Upper lobe of right lung (tissue), 1 donor: ENCODE data around the gene SERPINA4. TPM values are rescaled to one million over a fixed set of nuclear protein-coding genes. Genes with fewer than 3 reads are reported as not detected.
A peak's percentile ranks its signal among the peaks of the same experiment; 100 is the strongest.

Source experiments
- ATAC-seq: fragments of 200-7000 bp; cut with Tn5 transposase; one replicate; pipeline ENCODE4 v1.9.1; 2020; ENCODE audit warnings: mild to moderate bottlenecking, moderate library complexity
- DNase-seq: peaks from one replicate; pipeline ENCODE4 v3.0.0-alpha.2; 2020
- H3K27ac ChIP-seq: fragments of 200-600 bp; one replicate; pipeline ENCODE4 v1.8.0; 2022
- H3K27me3 ChIP-seq: fragments of 200-600 bp; one replicate; pipeline ENCODE4 v1.8.0; 2022; ENCODE audit warnings: mild to moderate bottlenecking
- H3K36me3 ChIP-seq: fragments of 200-600 bp; one replicate; pipeline ENCODE4 v1.8.0; 2022
- H3K4me1 ChIP-seq: fragments of 200-600 bp; one replicate; pipeline ENCODE4 v1.8.0; 2022
- H3K4me3 ChIP-seq: fragments of 200-600 bp; one replicate; pipeline ENCODE4 v1.8.0; 2022; ENCODE audit warnings: mild to moderate bottlenecking
- H3K9me3 ChIP-seq: fragments of 200-600 bp; one replicate; pipeline ENCODE4 v1.8.0; 2022
- CTCF ChIP-seq: fragments of 200-600 bp; IDR thresholded peaks from one replicate; pipeline ENCODE4 v1.8.0; 2022; ENCODE audit warnings: antibody characterized with exemption
- intact Hi-C: fragments of 100-400 bp; cut with DNase I; formaldehyde crosslinking; loops from one replicate; pipeline ENCODE4 v1.11.0; 2022
- total RNA-seq: library from RNA; stranded (reverse); fragmentation: NEBNext Ultra II Directional; extraction: Animal tissue kit (Norgen Biotek cat#: 25700); gene quantifications from one replicate; pipeline ENCODE4 v1.2.1, GENCODE V29; 2021
- donor health status: DM: no; HTN: yes; CAD: no; lungs with severe emphysema.

The SERPINA4 gene
- total RNA-seq, 1 donor from 2014 or later = not detected

- intact Hi-C loops = no loop called here
- no peak for ATAC-seq
- no peaks in the 10 kb centered on the region for H3K36me3 ChIP-seq
- no peaks in the 10 kb centered on the region for H3K4me1 ChIP-seq
- H3K27me3 ChIP-seq = no peaks in the 10 kb centered on the region
- H3K4me3 ChIP-seq = no peak overlapping the region
- no peak for TF ChIP-seq CTCF
- no peaks in the 10 kb centered on the region for H3K9me3 ChIP-seq
- peak; percentile 51 for DNase-seq
- H3K27ac ChIP-seq = no peak overlapping the region
These were observed 17.7 kb upstream of the SERPINA4 start for GRCh38 chr14:94543449-94544124.

GRCh38 chr14:94544726-94545125, 16.5 kb upstream of the SERPINA4 start:
- no peak for ATAC-seq
- TF ChIP-seq CTCF = no peak
- Histone ChIP-seq H3K27me3 (peaks cover 4% of the 10 kb centered on the region), H3K27ac (no peak overlapping the region), H3K4me3 (no peak overlapping the region), H3K36me3 (no peaks in the 10 kb centered on the region), H3K4me1 (no peaks in the 10 kb centered on the region), H3K9me3 (no peaks in the 10 kb centered on the region)
- DNase-seq = no peak
- intact Hi-C loops = no loop called here

- ATAC-seq (no peak), DNase-seq (no peak)
- intact Hi-C loops = no loop called here
- Histone ChIP-seq H3K4me1 (no peaks in the 10 kb centered on the region), H3K9me3 (no peaks in the 10 kb centered on the region), H3K36me3 (no peaks in the 10 kb centered on the region), H3K4me3 (no peak overlapping the region), H3K27ac (no peak overlapping the region), H3K27me3 (peaks cover 4% of the 10 kb centered on the region)
- TF ChIP-seq CTCF = no peak
These were observed 16.0 kb upstream of the SERPINA4 start for GRCh38 chr14:94545131-94545841.

- Histone ChIP-seq H3K4me3 (no peak overlapping the region), H3K27me3 (peaks cover 4% of the 10 kb centered on the region), H3K27ac (no peak overlapping the region), H3K36me3 (no peaks in the 10 kb centered on the region), H3K4me1 (no peaks in the 10 kb centered on the region), H3K9me3 (no peaks in the 10 kb centered on the region)
- intact Hi-C loops = no loop called here
- no peak for TF ChIP-seq CTCF
- DNase-seq (no peak), ATAC-seq (no peak)
These were observed 14.0 kb upstream of the SERPINA4 start for GRCh38 chr14:94547151-94547680.

GRCh38 chr14:94547726-94548125, 13.5 kb upstream of the SERPINA4 start:
- ATAC-seq = no peak
- Histone ChIP-seq H3K4me1 (no peaks in the 10 kb centered on the region), H3K36me3 (no peaks in the 10 kb centered on the region), H3K4me3 (no peak overlapping the region), H3K27me3 (peaks cover 4% of the 10 kb centered on the region), H3K27ac (no peak overlapping the region), H3K9me3 (no peaks in the 10 kb centered on the region)
- TF ChIP-seq CTCF = no peak
- intact Hi-C loops = no loop called here
- no peak for DNase-seq
